Small intestine (tissue), 16 donors: Measurements from ENCODE around the gene GDPD3. TPM values are rescaled to one million over a fixed set of nuclear protein-coding genes. Genes with fewer than 3 reads are reported as not detected.

Source experiments
- DNase-seq, 2 donors: peaks; one replicate each; pipeline versions ENCODE4 v3.0.0 to v3.0.0-alpha.2; 2013
- FAIRE-seq: peaks from 2 replicates; lab custom pipeline; 2012; peaks lifted over from hg19 to GRCh38; lab: Jason Lieb, UNC
- H3K27ac ChIP-seq, 3 donors: one replicate each; pipeline ENCODE4 v1.5.1; 2013; ENCODE audit warnings: low read length in 2 of 3, mild to moderate bottlenecking in 2 of 3, control low read depth in 1 of 3, inconsistent platforms in 1 of 3, low read depth in 1 of 3, moderate library complexity in 1 of 3
- H3K27me3 ChIP-seq, 3 donors: one replicate each; pipeline ENCODE4 v1.6.1; 2013; ENCODE audit warnings: low read length in 3 of 3, inconsistent platforms in 1 of 3; ENCODE audit not compliant: control insufficient read depth in 3 of 3, insufficient read depth in 3 of 3
- H3K36me3 ChIP-seq, 3 donors: one replicate each; pipeline ENCODE4 v1.6.1; 2013; ENCODE audit warnings: low read length in 3 of 3, inconsistent platforms in 1 of 3, low read depth in 1 of 3, mild to moderate bottlenecking in 1 of 3, moderate library complexity in 1 of 3; ENCODE audit not compliant: control insufficient read depth in 3 of 3, insufficient read depth in 2 of 3
- H3K4me1 ChIP-seq, 3 donors: one replicate each; pipeline ENCODE4 v1.6.1; 2013; ENCODE audit warnings: low read length in 2 of 3, inconsistent platforms in 1 of 3, low read depth in 1 of 3, mild to moderate bottlenecking in 1 of 3, moderate library complexity in 1 of 3; ENCODE audit not compliant: control insufficient read depth in 3 of 3, insufficient read depth in 2 of 3
- H3K4me3 ChIP-seq, 3 donors: one replicate each; pipeline ENCODE4 v1.5.1; 2013; ENCODE audit warnings: low read length in 3 of 3, control low read depth in 1 of 3, inconsistent platforms in 1 of 3, low read depth in 1 of 3, mild to moderate bottlenecking in 1 of 3, moderate library complexity in 1 of 3
- H3K9me3 ChIP-seq, 2 donors: one replicate each; pipeline ENCODE4 v1.6.1; 2013; ENCODE audit warnings: low read depth in 1 of 2, low read length in 1 of 2; ENCODE audit not compliant: control insufficient read depth in 2 of 2, insufficient read depth in 1 of 2
- WGBS, 3 donors: extraction: QIAGEN DNeasy Blood & Tissue Kit; methylation state at CpG; one replicate each; pipeline ENCODE4 v1.1.7; 2013; 5-methylcytosine and 5-hydroxymethylcytosine counted together
- long read RNA-seq, 10 donors: transcript quantifications; one replicate each; lab custom pipeline, GENCODE V29; 2026
- polyA plus RNA-seq, 4 donors: library from polyadenylated mRNA; stranded (reverse) in 3 of 4; unstranded in 1 of 4; fragments of 200-250 nt in 3 of 4; fragments of 120-200 nt in 1 of 4; gene quantifications; one replicate each; pipeline versions ENCODE4 v1.2.1 to v1.2.3, GENCODE V29; 2013
- donor health status: healthy with polysubstance abuse.
- donor health status: control.
- donor health status: control.
- donor health status: Bipolar disorder and iron deficiency.
- donor health status: healthy.

The GDPD3 gene
- 10 to 100 TPM; 13.2 to 23.9 (median 19.5) TPM for polyA plus RNA-seq
- long read RNA-seq, donor 1: 0 reads
- long read RNA-seq, donor 2: 0 reads
- long read RNA-seq, donor 3, partial matches to known transcripts: 5 of 5 reads
- long read RNA-seq, donor 3, other reads (novel, unspliced or antisense): 0 of 5 reads
- long read RNA-seq, donor 4: 0 reads
- long read RNA-seq, donor 5: 0 reads
- long read RNA-seq, donor 6: 0 reads
- long read RNA-seq, donor 7: 0 reads
- long read RNA-seq, donor 8: 0 reads
- long read RNA-seq, donor 9, partial matches to known transcripts: 0 of 1 reads
- long read RNA-seq, donor 9, other reads (novel, unspliced or antisense): 0 of 1 reads
- long read RNA-seq, donor 10, partial matches to known transcripts: 0 of 2 reads
- long read RNA-seq, donor 10, other reads (novel, unspliced or antisense): 0 of 2 reads

- H3K9me3 ChIP-seq: no peaks in the 10 kb centered on the region
- no peak within 1 kb of the TSS for H3K4me3 ChIP-seq
- H3K27ac ChIP-seq: peak within 1 kb of the TSS; percentile 60 to 77 (median 76)
- peak in 1 of 2 donors; percentile 85 for DNase-seq
- whole genome bisulfite sequencing, 3 donors: 40 to 59% (median 42%) methylated on average over 18 to 20 of the region's 20 CpGs
- no peak for FAIRE-seq
- H3K4me1 ChIP-seq: peaks cover 3 to 53% (median 10%) of the 10 kb centered on the region in 3 donors
- peaks cover 12 to 96% (median 28%) of the 10 kb centered on the region in 3 donors for H3K36me3 ChIP-seq
- H3K27me3 ChIP-seq: no peaks in the 10 kb centered on the region
Observed at GRCh38 chr16:30113031-30113710, at the start of gene GDPD3. TSS of gene GDPD3 (minus strand) at chr16:30113537. CDS start at chr16:30113478, 59 bp downstream.

- H3K4me1 ChIP-seq: no peaks in the 10 kb centered on the region
- H3K27ac ChIP-seq: no peak overlapping the region
- no peak overlapping the region for H3K4me3 ChIP-seq
- no peak for DNase-seq
- WGBS, 3 donors: 48 to 71% (median 53%) methylated on average over 1 of the region's 1 CpG
- H3K36me3 ChIP-seq: no peaks in the 10 kb centered on the region
- no peak for FAIRE-seq
- no peaks in the 10 kb centered on the region for H3K9me3 ChIP-seq
- H3K27me3 ChIP-seq: no peaks in the 10 kb centered on the region
Observed at GRCh38 chr16:30157214-30157613, 43.9 kb upstream of the GDPD3 start.

- no peaks in the 10 kb centered on the region for H3K9me3 ChIP-seq
- no peaks in the 10 kb centered on the region for H3K27me3 ChIP-seq
- FAIRE-seq (no peak), DNase-seq (no peak)
- no peak overlapping the region for H3K27ac ChIP-seq
- no peak overlapping the region for H3K4me3 ChIP-seq
- H3K4me1 ChIP-seq: no peaks in the 10 kb centered on the region
- no peaks in the 10 kb centered on the region for H3K36me3 ChIP-seq
- 97 to 98% (median 97%) methylated on average over 5 of the region's 5 CpGs for WGBS, 3 donors
Observed at GRCh38 chr16:30155188-30155587, 41.9 kb upstream of the GDPD3 start.

- no peaks in the 10 kb centered on the region for H3K27me3 ChIP-seq
- no peaks in the 10 kb centered on the region for H3K4me1 ChIP-seq
- H3K4me3 ChIP-seq: no peak overlapping the region
- H3K27ac ChIP-seq: no peak overlapping the region
- FAIRE-seq: no peak
- DNase-seq: no peak
- no peaks in the 10 kb centered on the region for H3K36me3 ChIP-seq
- peaks cover 0 to 9% of the 10 kb centered on the region in 2 donors for H3K9me3 ChIP-seq
- WGBS, 3 donors: 96 to 99% (median 96%) methylated on average over 9 of the region's 9 CpGs
Observed at GRCh38 chr16:30152517-30152916, 39.2 kb upstream of the GDPD3 start.

- Histone ChIP-seq H3K36me3 (no peaks in the 10 kb centered on the region), H3K27me3 (no peaks in the 10 kb centered on the region), H3K4me3 (no peak overlapping the region), H3K4me1 (no peaks in the 10 kb centered on the region), H3K9me3 (peaks cover 0 to 9% of the 10 kb centered on the region in 2 donors), H3K27ac (no peak overlapping the region)
- WGBS, 3 donors: 84 to 95% (median 89%) methylated on average over 7 of the region's 7 CpGs
- FAIRE-seq (no peak), DNase-seq (no peak)
Observed at GRCh38 chr16:30151091-30151490, 37.8 kb upstream of the GDPD3 start.

GRCh38 chr16:30149250-30149930 is 36.1 kb upstream of the GDPD3 start:
- peaks cover 0 to 9% of the 10 kb centered on the region in 2 donors for H3K9me3 ChIP-seq
- FAIRE-seq (no peak), DNase-seq (no peak)
- WGBS, 3 donors: 89 to 93% (median 92%) methylated on average over 5 of the region's 5 CpGs
- H3K27ac ChIP-seq: no peak overlapping the region
- H3K4me1 ChIP-seq: no peaks in the 10 kb centered on the region
- H3K27me3 ChIP-seq: no peaks in the 10 kb centered on the region
- no peaks in the 10 kb centered on the region for H3K36me3 ChIP-seq
- H3K4me3 ChIP-seq: no peak overlapping the region

GRCh38 chr16:30147843-30148510 is 34.6 kb upstream of the GDPD3 start:
- Histone ChIP-seq H3K27me3 (no peaks in the 10 kb centered on the region), H3K4me3 (no peak overlapping the region), H3K9me3 (peaks cover 0 to 9% of the 10 kb centered on the region in 2 donors), H3K36me3 (no peaks in the 10 kb centered on the region), H3K27ac (no peak overlapping the region), H3K4me1 (no peaks in the 10 kb centered on the region)
- DNase-seq (no peak), FAIRE-seq (no peak)
- WGBS, 3 donors: 81 to 88% (median 87%) methylated on average over 3 of the region's 3 CpGs

- no peak for FAIRE-seq
- 32 to 53% (median 48%) methylated on average over 1 of the region's 1 CpG for WGBS, 3 donors
- Histone ChIP-seq H3K27me3 (no peaks in the 10 kb centered on the region), H3K9me3 (peaks cover 0 to 9% of the 10 kb centered on the region in 2 donors), H3K36me3 (no peaks in the 10 kb centered on the region), H3K4me1 (no peaks in the 10 kb centered on the region), H3K27ac (no peak overlapping the region), H3K4me3 (no peak overlapping the region)
- DNase-seq: no peak
Observed at GRCh38 chr16:30145657-30146056, 32.3 kb upstream of the GDPD3 start.
